IPS-11a (cell line): ENCODE results near the gene NLRP1.
"Not testable (repeated sequence)": the region's sequence is repeated elsewhere in the genome, so short reads cannot be mapped to it uniquely, and the experiment has no call there.

Experiments
- H3K4me3 ChIP-seq: one replicate; pipeline ENCODE4 v1.5.1; 2013; ENCODE audit warnings: low read depth, low read length, control low read depth

Gene NLRP1

GRCh38 chr17:5588584-5588983 lies 4.3 kb upstream of the NLRP1 start:
- H3K4me3 ChIP-seq, result no peak overlapping the region

- H3K4me3 ChIP-seq, result no peak overlapping the region
These were observed 3.2 kb upstream of the NLRP1 start for GRCh38 chr17:5587438-5588032.

GRCh38 chr17:5585836-5586521 lies 1.7 kb upstream of the NLRP1 start:
- H3K4me3 ChIP-seq, result no peak overlapping the region

- H3K4me3 ChIP-seq, result no peak overlapping the region
These were observed 1.0 kb upstream of the NLRP1 start for GRCh38 chr17:5585287-5585794.

GRCh38 chr17:5583426-5584382 lies 605 bp downstream of the NLRP1 start:
- no peak overlapping the region for H3K4me3 ChIP-seq

- H3K4me3 ChIP-seq, result no peak overlapping the region
These were observed 1.8 kb downstream of the NLRP1 start for GRCh38 chr17:5582209-5583185.

GRCh38 chr17:5581655-5582054 lies 2.7 kb downstream of the NLRP1 start:
- H3K4me3 ChIP-seq, result no peak overlapping the region

- H3K4me3 ChIP-seq, result no peak overlapping the region
These were observed 3.3 kb downstream of the NLRP1 start for GRCh38 chr17:5580969-5581368.

- H3K4me3 ChIP-seq, result no peak overlapping the region
These were observed 3.9 kb downstream of the NLRP1 start for GRCh38 chr17:5580367-5580766.

- H3K4me3 ChIP-seq, result not testable (repeated sequence)
These were observed 5.5 kb downstream of the NLRP1 start for GRCh38 chr17:5578768-5579167.

GRCh38 chr17:5573017-5573416 lies 11.3 kb downstream of the NLRP1 start:
- not testable (repeated sequence) for H3K4me3 ChIP-seq

- H3K4me3 ChIP-seq, result no peak overlapping the region
These were observed 13.0 kb downstream of the NLRP1 start for GRCh38 chr17:5571281-5571680.

GRCh38 chr17:5565808-5566207 lies 18.5 kb downstream of the NLRP1 start:
- no peak overlapping the region for H3K4me3 ChIP-seq

- H3K4me3 ChIP-seq, result no peak overlapping the region
These were observed 20.9 kb downstream of the NLRP1 start for GRCh38 chr17:5563456-5563855.

GRCh38 chr17:5562661-5563360 lies 21.5 kb downstream of the NLRP1 start:
- no peak overlapping the region for H3K4me3 ChIP-seq

- no peak overlapping the region for H3K4me3 ChIP-seq
These were observed 22.4 kb downstream of the NLRP1 start for GRCh38 chr17:5561736-5562571.

- H3K4me3 ChIP-seq, result no peak overlapping the region
These were observed 23.8 kb downstream of the NLRP1 start for GRCh38 chr17:5560361-5560988.
